ENCODE data around the gene F2.
"Not testable (repeated sequence)": the region's sequence is repeated elsewhere in the genome, so short reads cannot be mapped to it uniquely, and the experiment has no call there.

The F2 gene

DNA sequence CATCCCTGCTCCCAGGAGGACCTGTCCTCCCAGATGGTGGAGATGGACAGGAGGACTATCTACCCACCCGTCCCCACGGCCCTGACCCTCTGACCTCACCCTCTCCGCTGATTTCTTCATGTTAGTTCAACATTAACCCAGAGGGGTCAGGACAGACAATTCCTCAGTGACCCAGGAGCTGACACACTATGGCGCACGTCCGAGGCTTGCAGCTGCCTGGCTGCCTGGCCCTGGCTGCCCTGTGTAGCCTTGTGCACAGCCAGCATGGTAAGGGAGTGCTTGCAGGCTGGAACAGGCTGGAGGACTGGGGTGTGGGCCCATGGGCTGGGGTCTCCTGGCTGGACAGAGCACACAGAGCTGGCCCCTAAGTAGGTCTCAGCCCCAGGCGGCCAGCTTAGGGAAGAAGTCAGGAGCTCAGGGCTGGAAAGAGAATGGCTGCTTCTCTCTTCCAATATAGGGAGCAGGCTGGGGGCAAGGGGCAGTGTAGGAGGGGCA, at the start of gene F2:
Gene F2 (plus strand): TSS at position 166 of the 495 bp plus-strand sequence. CDS start 23 bp downstream, at position 189.
- no peak for DNase-seq

DNA sequence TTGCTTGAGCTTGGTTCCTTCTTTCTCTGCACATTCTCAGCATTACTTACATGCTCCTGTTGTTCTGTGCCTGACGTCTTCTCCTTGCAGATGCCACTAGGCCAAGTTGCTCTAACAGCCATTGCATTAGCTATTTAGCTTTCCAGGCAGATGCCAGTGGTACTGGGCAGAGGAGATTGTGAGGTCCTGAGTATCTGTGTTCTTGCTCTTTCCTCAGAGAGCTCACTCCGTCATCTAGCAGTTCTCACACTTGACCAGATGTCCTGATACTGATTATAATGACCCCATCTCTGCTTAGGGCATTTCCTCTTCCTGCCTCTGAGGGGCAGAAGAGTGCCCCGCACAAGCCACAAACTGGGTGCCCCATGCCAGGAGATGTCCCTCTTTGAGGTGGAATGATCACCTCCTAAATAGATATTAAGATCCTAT, 49.3 kb upstream of the F2 start:
- DNase-seq, result no peak

DNA sequence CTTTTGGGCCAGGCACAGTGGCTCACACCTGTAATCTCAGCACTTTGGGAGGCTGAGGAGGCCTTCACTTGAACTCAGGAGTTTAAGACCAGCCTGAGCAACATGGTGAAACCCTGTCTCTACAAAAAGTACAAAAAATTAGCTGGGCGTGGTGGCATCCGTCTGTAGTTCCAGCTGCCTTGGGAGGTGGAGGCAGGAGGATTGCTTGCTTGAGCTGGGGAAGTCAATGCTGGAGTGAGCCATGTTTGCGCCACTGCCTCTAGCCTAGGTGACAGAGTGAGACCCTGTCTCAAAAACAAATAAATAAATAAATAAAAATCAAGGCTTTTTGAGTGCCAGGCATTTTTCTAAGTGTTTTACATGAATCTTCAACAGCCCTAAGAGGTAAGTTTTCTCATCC, 48.5 kb upstream of the F2 start:
- DNase-seq, result not testable (repeated sequence)

DNA sequence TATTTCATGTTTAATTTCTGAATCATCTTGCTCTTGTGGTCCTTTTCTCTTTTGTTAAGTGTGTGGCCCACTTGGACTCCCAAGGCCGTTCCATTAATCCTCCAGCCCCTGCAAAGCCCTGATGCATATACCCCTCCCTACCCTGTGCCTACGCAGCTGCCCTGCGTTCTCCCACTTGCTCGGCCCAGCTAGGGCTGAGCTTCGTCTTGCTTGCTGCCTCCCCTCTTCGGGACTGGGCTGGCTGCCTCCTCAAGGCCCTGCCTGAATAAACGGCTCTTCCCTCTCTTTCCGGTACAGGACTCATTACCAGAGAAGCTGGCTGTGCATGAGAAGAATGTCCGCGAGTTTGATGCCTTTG, 47.1 kb upstream of the F2 start:
- DNase-seq, result no peak

DNA sequence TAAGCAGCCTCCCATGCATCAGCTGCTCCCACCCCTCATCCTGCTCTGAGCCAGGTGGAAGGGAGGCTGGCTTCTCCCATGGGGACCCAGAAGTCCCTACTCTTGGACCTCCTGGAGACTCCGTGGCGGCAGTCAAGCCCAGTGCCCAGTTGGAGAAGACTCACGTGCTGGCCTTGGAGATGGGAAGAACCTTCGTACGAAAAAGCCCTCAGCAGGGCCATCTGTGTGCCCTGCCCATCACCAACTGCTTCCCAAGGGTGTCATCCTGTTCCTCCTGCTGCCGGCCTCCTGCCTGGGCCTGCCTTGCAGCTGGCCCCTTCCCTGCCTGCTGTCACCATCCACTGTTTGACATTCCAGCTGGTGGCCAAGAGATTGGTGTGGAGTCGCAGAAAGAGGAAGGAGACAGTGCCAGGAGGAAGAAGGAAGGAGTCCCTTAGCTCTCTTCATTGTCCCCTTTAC, 46.6 kb upstream of the F2 start:
- no peak for DNase-seq

DNA sequence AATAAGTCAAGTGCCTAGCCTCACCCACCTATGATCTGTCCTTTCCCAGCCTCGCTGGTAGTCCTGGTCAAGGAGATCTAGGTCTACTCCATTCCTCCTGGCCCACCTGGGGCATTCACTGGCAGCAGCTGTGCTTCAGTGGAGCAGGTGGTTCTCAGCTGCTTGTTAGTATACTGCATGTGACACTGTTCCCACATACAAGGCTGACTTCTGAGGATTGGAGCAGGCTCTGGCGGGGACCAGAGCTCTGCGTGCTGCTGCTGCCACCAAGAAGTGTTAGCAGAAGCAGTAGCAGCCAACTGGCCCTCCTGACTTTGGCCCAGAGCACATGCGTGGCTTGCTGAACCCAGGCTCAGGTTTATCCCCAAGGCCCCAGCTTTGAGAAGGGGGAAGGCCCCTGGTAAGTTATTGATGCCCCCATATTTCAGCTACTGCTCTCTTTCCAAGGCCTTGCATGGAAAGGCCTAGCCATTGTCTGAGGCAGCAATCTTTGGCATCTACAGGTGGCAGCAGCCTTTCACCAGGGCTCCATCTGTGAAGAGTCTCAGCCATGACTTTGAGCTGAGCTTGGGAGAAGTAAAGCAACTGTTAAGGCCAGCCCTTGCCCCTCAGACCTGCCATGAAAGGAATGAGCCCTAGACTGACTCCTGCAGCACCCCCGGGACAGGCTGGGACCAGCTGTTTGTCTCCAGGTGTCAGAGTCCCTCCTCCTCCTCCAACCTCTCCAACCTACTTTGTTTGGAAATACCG, 45.1 kb upstream of the F2 start:
- DNase-seq, result no peak

DNA sequence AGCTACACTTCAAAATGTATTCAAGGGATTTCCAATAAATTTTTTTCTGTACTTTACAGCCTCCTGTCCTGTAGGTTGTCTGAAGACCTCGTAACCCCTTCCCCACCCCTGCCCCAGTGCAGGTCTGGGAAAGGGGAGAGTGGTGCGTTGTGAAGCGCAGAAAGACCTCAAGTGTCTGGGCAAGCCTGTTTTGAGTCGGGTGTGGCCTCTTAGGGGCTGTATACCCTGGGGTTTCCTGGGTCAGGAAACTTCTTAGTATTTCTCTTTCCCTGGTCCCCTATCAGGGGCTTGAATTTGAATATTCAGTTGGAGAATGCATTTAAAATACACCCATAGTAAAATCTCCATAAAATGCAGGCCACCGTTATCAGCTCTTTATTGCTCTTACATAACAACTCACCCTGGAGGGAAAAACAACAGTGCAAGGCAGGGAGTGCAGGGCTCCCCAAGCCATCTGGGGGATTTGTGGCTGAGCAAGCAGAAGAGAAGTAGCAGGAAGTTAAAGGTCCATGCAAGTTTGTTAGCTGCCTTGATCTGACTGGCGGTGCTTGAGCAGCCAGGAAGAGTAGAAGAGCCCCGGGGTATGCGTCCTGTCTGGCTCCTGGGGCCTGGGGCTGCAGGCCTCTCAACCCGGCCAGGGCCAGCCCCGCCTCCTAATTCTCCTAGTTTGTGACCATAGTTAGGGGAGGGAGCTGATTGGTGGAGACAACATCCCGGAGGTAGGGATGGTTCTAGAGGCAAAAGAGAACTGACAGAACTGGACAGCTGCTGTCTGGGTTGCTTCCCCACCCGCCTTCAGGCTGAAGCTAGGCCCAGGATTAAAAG, 44.3 kb upstream of the F2 start:
- no peak for DNase-seq

DNA sequence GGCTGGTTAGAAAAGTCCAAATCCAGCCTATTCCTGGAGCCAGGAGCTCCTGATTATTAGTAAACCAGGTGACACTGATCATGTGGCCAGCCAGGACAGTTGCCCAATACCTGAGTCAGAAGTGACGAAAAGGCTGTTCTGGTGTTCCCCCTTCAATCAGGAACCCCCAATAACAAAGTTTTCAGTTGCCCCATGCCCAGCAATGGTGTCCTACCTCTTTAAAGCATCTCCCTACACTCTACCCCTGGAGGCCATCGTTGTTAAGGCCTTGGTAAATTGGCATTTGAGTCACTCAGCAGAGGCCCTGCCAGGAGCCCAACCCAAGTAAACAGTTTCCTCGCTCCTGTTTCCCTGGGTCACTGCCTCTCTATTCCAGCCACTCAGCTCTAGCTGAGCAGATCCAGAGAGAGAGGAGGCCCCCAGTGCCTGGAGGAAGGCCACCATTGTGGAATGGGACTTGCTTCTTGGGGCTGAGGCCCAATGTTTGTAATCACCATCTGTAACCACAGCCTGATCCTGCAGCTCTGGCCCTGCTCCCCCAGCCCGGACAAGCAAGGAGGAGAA, 43.6 kb upstream of the F2 start:
- DNase-seq, result no peak

DNA sequence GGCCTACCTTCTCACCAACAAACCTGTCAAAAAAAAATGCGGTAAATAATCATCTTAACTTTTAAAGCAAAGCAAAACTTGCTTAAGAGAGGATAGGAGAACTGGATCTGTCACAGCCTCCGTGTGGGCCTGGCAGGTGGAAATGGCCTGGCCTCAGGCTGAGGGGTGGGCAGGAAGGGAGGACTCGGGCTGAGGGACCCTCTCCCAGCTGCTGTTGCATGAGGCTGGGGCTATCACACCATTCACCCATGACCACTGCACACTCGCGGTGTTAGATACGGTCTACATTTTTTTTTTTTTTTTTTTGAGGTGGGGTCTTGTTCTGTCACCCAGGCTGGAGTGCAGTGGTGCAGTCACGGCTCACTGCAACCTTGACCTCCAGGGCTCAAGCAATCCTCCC, 43.1 kb upstream of the F2 start:
- no peak for DNase-seq

DNA sequence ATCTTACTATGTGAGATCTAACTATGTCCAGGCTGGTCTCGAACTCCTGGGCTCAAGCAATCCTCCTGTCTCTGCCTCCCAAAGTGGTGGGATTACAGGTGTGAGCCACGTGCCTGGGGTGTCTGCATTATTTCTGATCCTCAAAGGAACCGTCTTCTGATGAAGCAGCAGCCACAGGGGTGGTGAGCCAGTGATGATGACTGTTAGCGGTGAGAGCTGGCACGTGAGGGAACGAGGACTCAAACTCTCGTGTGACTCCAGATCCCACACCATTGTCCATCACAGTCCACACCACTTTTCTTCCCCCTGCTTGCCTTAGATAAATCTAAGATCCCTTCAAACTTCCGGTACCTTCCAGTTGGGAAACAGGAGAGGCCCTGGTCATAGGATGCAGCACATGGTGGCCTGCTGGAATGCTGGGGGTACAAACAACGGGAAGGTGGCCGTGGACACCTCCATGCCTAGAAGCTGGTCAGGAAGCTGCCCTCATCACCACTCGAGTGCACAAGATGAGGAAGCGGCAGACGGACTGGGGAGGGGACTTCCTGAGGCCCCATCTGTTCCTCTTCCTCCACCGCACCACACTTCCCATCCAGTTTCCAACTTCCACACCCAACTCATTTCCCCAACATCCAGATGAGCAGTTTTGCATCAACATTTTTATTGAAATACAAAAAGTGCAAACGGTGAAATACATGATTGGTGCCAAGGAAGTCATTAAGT, 42.4 kb upstream of the F2 start:
- DNase-seq, result peak; percentile 53

DNA sequence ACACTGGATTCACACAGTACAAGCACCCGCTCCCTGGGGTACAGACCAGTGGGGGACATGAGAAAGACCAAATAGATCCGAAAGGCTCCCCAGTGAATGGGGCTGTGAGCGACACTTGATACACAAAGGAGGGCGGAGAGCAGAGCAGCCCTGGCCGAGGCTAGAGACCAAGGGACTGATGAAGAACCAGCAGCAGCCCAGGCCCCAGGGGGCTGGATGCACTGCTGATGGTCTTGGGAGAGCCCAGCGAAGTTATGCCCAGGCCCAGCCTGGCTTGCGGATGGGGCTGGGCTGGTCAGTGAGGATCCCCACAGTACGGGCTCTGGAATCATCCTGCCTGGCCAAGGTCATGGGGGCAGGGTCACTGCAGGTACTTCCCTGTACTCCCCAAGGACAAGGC, 41.8 kb upstream of the F2 start:
- no peak for DNase-seq

DNA sequence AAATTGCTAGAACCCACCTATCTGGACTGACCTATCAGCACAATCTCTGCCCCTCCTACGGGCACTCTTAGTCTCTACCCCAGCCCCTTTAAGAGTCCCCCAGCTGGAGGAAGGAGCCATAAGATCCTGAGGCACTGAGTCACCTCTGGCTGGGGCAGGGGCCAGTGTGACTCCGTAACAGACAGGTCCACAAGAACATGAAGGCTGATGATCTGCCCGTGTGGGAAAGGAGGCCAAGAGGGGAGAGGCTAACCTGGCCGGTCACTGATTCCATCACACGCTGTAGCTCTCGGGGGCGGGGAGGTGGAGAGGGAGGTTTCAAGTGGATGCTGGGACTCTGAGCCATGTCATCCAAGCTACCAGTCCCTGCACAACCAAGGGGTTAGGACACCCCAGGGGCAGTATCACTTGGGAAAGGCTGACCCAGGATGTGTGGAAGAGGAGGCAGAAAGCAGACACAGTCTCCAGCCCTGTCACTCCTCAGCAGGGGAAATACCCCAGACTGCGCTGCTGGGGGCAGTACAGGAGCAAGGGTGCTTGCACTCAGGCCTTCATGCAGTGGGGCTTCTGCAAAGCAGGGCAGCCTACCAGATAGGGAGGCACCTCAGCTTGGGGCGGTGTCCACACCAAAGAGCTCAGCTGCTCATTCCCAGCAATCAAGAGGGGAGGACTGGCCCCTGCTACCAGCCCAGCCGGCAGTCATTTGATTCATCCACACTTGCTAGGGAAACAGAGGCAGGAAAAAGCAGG, 40.8 kb upstream of the F2 start:
- DNase-seq, result no peak

DNA sequence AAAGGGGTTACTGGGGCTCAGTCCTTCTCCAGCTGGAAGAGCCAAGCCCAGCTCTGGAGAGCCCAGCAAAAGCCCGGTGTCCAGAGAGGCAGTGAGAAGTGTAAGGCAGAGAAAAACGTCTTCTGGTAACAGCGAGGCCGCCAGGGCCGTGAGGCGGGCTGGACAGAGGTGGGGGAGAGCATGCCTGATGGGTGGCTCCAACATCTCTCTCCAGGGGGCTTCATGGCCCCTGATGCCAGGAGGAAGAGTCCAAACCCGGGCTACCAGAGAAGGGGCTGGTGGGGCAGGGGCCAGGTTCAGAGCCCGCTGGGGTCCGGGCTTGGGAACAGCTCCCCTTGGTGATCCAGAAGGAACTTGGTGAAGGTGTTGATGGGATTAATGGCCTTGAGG, 40.3 kb upstream of the F2 start:
- DNase-seq, result no peak

DNA sequence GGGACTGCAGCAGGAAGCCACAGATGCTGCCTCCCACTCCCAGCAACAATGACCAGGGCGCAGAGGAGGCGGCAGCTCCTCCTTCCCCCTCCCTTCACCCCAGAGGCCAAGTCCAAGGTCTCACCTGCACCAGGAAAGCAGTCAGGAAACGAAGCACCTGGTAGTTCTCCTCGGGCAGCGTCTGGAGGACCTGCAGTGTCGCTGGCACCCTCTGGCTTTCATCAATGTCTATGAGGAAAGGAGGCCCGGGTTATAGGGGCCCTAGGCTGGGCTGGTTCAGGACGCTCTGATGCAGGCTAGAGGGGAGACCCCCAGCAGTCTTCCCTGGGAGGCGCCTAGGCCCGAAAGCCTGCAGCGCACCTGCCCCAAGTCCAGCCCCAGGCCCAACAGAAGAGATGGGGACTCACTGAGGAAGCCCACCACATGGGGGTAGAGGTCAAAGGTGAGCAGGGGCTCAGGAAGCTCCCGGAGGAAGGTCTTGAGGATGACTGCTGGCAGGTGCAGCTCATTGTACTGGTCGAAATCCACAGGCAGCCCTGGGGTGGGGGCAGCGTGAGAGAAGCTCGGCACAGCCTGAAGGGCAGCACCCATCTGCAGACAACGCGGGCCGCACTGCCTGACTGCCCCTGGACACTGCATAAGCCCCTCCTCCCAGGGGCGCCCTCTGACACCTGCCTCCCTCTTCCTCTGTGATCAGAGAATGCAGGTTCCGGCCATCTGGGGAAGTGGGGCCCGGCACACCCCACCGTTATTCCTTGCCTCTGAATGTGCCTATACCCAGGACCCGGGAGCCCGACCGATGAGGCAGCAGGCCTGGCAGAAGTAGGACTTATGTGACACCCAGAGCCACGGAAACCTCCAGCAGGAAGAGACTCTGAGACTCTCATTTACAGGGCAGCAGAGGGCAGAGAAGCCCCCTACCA, 39.5 kb upstream of the F2 start:
- DNase-seq, result no peak

DNA sequence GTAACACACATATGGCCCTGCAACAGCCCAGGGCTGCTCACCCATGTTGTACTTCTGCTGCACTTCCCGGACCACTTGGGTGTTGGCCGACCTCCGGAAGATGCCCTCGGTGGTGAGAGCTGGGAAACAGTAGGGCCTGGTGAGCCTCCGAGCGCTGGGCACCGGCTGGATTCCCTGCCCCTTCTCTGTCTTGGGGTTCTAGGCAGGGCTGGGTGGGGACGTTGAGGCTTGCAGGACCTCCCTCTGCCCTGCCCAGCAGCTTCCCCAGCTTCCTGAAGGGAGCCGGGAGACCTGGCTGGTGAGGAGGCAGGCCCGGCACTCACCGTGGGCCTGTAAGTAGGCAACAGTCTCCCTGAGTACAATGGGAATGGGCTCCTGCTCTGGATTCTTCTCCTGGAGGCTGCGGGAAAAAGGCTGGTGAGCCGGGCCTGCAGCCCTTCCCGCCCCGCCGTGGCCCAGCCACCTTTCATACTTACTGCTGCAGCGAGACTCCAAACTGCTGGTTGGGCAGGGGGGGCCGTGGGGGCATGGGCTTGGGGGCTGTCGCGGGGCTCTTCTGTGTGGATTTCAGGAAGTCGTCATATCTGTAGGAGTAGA, 38.8 kb upstream of the F2 start:
- DNase-seq, result no peak

DNA sequence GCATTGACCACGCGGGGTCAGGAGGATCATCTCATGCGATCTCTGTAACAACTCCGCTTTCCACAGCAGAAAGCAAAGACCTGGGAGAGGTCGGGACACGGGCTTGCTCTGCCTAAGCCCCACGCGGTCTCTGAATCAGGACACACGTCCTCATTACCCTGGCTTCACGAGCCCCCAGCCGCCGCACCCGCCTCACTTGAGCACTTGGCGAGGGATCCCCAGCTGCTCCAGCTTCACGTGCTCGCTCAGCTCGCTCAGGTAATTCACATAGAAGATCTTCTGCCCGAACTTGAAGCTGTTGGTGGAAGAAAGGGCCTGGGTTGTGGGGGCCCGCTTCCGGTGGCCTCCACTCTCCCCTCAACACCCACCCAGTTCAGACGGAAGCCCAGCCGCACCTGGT, 38.2 kb upstream of the F2 start:
- no peak for DNase-seq

DNA sequence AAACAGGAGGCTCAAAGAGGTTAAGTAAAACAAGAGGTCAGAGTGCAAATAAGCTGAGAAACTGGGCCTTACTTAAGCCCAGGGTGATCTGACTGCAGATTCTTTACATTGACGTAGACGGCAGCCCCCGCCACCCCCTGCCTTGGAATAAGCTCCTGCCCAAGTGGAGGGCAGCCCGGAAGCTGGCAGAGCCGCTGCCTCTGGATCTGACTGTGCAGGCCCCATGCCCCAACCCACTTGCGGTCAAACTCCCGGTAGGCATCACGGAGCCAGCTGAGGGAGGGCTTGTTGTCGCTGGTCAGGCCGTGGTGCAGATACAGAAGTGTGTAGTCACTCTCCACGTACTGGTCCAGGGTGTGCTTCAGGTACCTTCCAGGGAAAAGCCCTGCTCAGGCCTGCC, 37.2 kb upstream of the F2 start:
- no peak for DNase-seq

DNA sequence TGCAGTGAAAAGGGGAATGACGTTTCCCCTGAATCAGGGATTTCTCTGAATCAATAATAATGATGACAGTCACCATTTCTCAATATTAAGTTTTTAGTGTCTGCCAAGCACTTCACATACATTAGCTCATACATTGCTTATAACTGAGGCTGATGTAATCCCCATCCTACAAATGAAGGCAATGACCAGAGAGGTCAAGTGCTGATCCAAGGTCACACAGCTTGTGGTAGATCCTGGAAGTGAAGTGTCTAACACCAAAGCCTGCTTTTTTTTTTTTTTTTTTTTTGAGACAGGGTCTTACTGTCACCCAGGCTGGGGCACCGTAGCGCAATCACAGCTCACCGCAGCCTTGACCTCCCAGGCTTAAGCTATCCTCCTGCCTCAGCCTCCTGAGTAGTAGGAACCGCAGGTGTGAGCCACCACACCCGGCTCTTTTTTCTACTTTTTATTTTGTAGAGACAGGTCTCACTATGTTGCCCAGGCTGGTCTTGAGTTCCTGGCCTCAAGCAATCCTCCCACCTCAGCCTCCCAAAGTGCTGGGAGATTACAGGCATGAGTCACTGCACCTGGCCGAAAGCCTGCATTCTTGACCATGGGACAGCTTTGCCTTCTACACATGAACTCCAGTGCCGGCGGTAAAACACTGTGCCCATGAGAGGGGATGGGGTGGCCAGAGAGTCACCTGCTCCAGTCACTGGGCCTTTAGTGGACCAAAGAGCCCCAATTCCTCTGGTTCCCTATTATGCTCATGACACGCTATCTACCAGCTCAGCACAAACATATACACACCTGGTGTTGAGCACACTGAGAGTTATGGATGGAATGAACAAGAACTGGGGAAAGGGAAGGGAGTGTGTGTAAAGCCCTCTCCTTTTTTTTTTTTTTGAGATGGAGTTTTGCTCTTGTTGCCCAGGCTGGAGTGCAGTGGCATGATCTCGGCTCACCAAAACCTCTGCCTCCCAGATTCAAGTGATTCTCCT, 36.0 kb upstream of the F2 start:
- DNase-seq, result no peak

DNA sequence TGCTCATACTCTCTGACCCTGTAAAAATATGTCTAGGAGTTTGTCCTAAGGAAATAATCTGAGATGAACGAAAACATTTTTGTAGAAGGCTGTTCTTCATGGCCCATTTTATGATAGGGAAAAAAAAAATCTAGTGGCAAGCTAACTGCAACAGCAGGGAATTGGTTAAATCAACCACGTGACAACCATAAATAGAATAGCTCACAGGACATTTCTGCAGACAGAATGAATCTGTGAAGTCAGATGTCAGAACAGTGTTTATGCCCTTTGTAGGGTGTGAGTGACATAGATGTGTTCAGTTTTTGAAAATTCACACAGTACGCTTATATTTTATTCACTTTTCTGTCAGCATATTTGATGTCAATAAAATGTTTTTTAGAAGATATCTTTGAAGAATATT, 34.6 kb upstream of the F2 start:
- no peak for DNase-seq

Measured in CD4-positive, alpha-beta T cell treated with Interleukin-15 for 1 hour (primary cell).